Muscle of leg (tissue), 11 donors: ENCODE data around the gene BTN2A1. TPM values are rescaled to one million over a fixed set of nuclear protein-coding genes. Genes with fewer than 3 reads are reported as not detected.
"Not testable (repeated sequence)": the region's sequence is repeated elsewhere in the genome, so short reads cannot be mapped to it uniquely, and the experiment has no call there.

ENCODE experiments used
- DNase-seq: peaks from one replicate; pipeline ENCODE4 v3.0.0; 2013
- H3K27ac ChIP-seq: one replicate; pipeline ENCODE4 v1.5.1; 2013; ENCODE audit warnings: mild to moderate bottlenecking, low read length, control low read depth
- H3K27me3 ChIP-seq: one replicate; pipeline ENCODE4 v1.6.1; 2013; ENCODE audit warnings: low read length; ENCODE audit not compliant: control insufficient read depth, insufficient read depth
- H3K36me3 ChIP-seq: one replicate; pipeline ENCODE4 v1.6.1; 2013; ENCODE audit warnings: low read length; ENCODE audit not compliant: control insufficient read depth, insufficient read depth
- H3K4me1 ChIP-seq: one replicate; pipeline ENCODE4 v1.6.1; 2013; ENCODE audit warnings: low read length; ENCODE audit not compliant: control insufficient read depth, insufficient read depth
- H3K4me3 ChIP-seq: one replicate; pipeline ENCODE4 v1.5.1; 2013; ENCODE audit warnings: low read length, control low read depth
- H3K9me3 ChIP-seq: replicated peaks from 2 replicates; pipeline ENCODE4 v1.6.1; 2013; ENCODE audit warnings: low read depth, low read length; ENCODE audit not compliant: control insufficient read depth
- WGBS: methylation state at CpG from one replicate; pipeline ENCODE4 v1.1.5; 2013; ENCODE audit warnings: missing lambda C conversion rate; ENCODE audit not compliant: insufficient coverage; 5-methylcytosine and 5-hydroxymethylcytosine counted together
- polyA plus RNA-seq, 8 donors: library from polyadenylated mRNA; unstranded; fragments of 120-200 nt; gene quantifications; one replicate each; pipeline versions ENCODE4 v1.2.1 to v1.2.3, GENCODE V29; 2013; ENCODE audit warnings: inconsistent platforms in 1 of 8, low replicate concordance in 1 of 8; ENCODE audit not compliant: insufficient read length in 8 of 8, insufficient read depth in 1 of 8
- total RNA-seq: library from RNA; stranded (reverse); fragments of 120-200 nt; gene quantifications from one replicate; pipeline ENCODE4 v1.2.4, GENCODE V29; 2013

Gene BTN2A1
- total and polyA plus RNA-seq, 9 donors: 13.8 to 28.1 (median 25.3) TPM

GRCh38 chr6:26502626-26503025, 44.9 kb downstream of the BTN2A1 start:
- 80% methylated on average over 1 of the region's 3 CpGs for WGBS
- peaks cover 33% of the 10 kb centered on the region for H3K27me3 ChIP-seq
- H3K27ac ChIP-seq: no peak overlapping the region
- H3K4me1 ChIP-seq: peaks cover 3% of the 10 kb centered on the region
- H3K36me3 ChIP-seq: no peaks in the 10 kb centered on the region
- H3K4me3 ChIP-seq: no peak overlapping the region
- H3K9me3 ChIP-seq: no peaks in the 10 kb centered on the region
- DNase-seq: no peak

GRCh38 chr6:26507658-26508057, 49.9 kb downstream of the BTN2A1 start:
- Histone ChIP-seq H3K27me3 (peaks cover 9% of the 10 kb centered on the region), H3K4me3 (no peak overlapping the region), H3K27ac (no peak overlapping the region), H3K4me1 (no peaks in the 10 kb centered on the region), H3K36me3 (no peaks in the 10 kb centered on the region), H3K9me3 (no peaks in the 10 kb centered on the region)
- WGBS: no CpG with 5 or more reads among the region's 3 CpGs
- DNase-seq: no peak

- not testable (repeated sequence) for DNase-seq
- 80% methylated on average over 4 of the region's 8 CpGs for WGBS
These were observed 53.3 kb downstream of the BTN2A1 start for GRCh38 chr6:26511033-26511432.

GRCh38 chr6:26514984-26515383, 57.2 kb downstream of the BTN2A1 start:
- H3K4me3 ChIP-seq: no peak overlapping the region
- H3K36me3 ChIP-seq: no peaks in the 10 kb centered on the region
- no peak for DNase-seq
- no peaks in the 10 kb centered on the region for H3K27me3 ChIP-seq
- H3K4me1 ChIP-seq: no peaks in the 10 kb centered on the region
- H3K27ac ChIP-seq: no peak overlapping the region
- WGBS: 100% methylated on average over 1 of the region's 2 CpGs
- H3K9me3 ChIP-seq: no peaks in the 10 kb centered on the region

More at GRCh38 chr6:26511033-26511432, 53.3 kb downstream of the BTN2A1 start:
- not testable (repeated sequence) for H3K27me3 ChIP-seq, H3K36me3 ChIP-seq, H3K4me3 ChIP-seq, H3K4me1 ChIP-seq, H3K27ac ChIP-seq, H3K9me3 ChIP-seq

- peaks cover 5% of the 10 kb centered on the region for H3K4me1 ChIP-seq
- H3K36me3 ChIP-seq: no peaks in the 10 kb centered on the region
- no peak for DNase-seq
- no peaks in the 10 kb centered on the region for H3K9me3 ChIP-seq
- no peak overlapping the region for H3K27ac ChIP-seq
- H3K4me3 ChIP-seq: no peak overlapping the region
- 76% methylated on average over 5 of the region's 9 CpGs for WGBS
- H3K27me3 ChIP-seq: no peaks in the 10 kb centered on the region
These were observed 59.0 kb downstream of the BTN2A1 start for GRCh38 chr6:26516481-26517427.

Other genes starting within 250 kb of the BTN2A1 start
- gene BTN3A2, start 92.8 kb upstream of the BTN2A1 start, total RNA-seq: 14.6 TPM
- gene BTN3A2, start 92.8 kb upstream of the BTN2A1 start, polyA plus RNA-seq: 10 to 100 TPM; 14.1 to 20.8 (median 17.2) TPM
- 5.9 TPM for gene BTN2A2, start 74.8 kb upstream of the BTN2A1 start, total RNA-seq
- 10 to 100 TPM in 1 of 8 donors, 1 to 10 TPM in 7; 5.0 to 10.2 (median 7.4) TPM for gene BTN2A2, start 74.8 kb upstream of the BTN2A1 start, polyA plus RNA-seq
- gene BTN3A1, start 55.7 kb upstream of the BTN2A1 start, total RNA-seq: 25.1 TPM
- gene BTN3A1, start 55.7 kb upstream of the BTN2A1 start, polyA plus RNA-seq: 10 to 100 TPM; 16.3 to 24.0 (median 21.3) TPM
- gene BTN3A3, start 17.5 kb upstream of the BTN2A1 start, total RNA-seq: 12.1 TPM
- 10 to 100 TPM; 11.1 to 16.1 (median 12.7) TPM for gene BTN3A3, start 17.5 kb upstream of the BTN2A1 start, polyA plus RNA-seq
- 0.04 TPM for gene BTN1A1, start 42.3 kb downstream of the BTN2A1 start, total RNA-seq
- under 1 TPM; 0.08 to 0.19 (median 0.14) TPM for gene BTN1A1, start 42.3 kb downstream of the BTN2A1 start, polyA plus RNA-seq
- 64.3 TPM for gene HMGN4, start 80.4 kb downstream of the BTN2A1 start, total RNA-seq
- gene HMGN4, start 80.4 kb downstream of the BTN2A1 start, polyA plus RNA-seq: 10 to 100 TPM; 51.3 to 73.7 (median 61.0) TPM
- 10.7 TPM for gene ABT1, start 139.0 kb downstream of the BTN2A1 start, total RNA-seq
- gene ABT1, start 139.0 kb downstream of the BTN2A1 start, polyA plus RNA-seq: 10 to 100 TPM; 10.6 to 13.6 (median 11.5) TPM
- gene ZNF322, start 201.8 kb downstream of the BTN2A1 start, total RNA-seq: 23.0 TPM
- gene ZNF322, start 201.8 kb downstream of the BTN2A1 start, polyA plus RNA-seq: 10 to 100 TPM; 12.9 to 20.1 (median 16.6) TPM